SJSA1 (cell line): ENCODE results near the gene SASH3. TPM values are rescaled to one million over a fixed set of nuclear protein-coding genes. Genes with fewer than 3 reads are reported as not detected.

Experiments used
- DNase-seq, 2 experiments: peaks; one replicate each; pipeline ENCODE4 v3.0.0-alpha.2; 2015 to 2020; ENCODE audit warnings: low spot score in 2 of 2, low read depth in 1 of 2
- H3K27ac ChIP-seq: fragments of 250-450 bp; sonication (Bioruptor Pico); 2 replicates; pipeline ENCODE4 v1.5.1; 2020; ENCODE audit warnings: mild to moderate bottlenecking, moderate library complexity
- H3K27me3 ChIP-seq: fragments of 250-450 bp; sonication (Bioruptor Pico); replicated peaks from 2 replicates; pipeline ENCODE4 v1.5.1; 2020; ENCODE audit warnings: mild to moderate bottlenecking, moderate library complexity
- H3K36me3 ChIP-seq: fragments of 250-450 bp; sonication (Bioruptor Pico); 2 replicates; pipeline ENCODE4 v1.5.1; 2020; ENCODE audit warnings: mild to moderate bottlenecking
- H3K4me1 ChIP-seq: fragments of 250-450 bp; sonication (Bioruptor Pico); replicated peaks from 2 replicates; pipeline ENCODE4 v1.6.1; 2021; ENCODE audit warnings: mild to moderate bottlenecking
- H3K4me3 ChIP-seq: fragments of 250-450 bp; sonication (Bioruptor Pico); 2 replicates; pipeline ENCODE4 v1.5.1; 2020; ENCODE audit warnings: mild to moderate bottlenecking
- H3K9me3 ChIP-seq: fragments of 250-450 bp; sonication (Bioruptor Pico); replicated peaks from 2 replicates; pipeline ENCODE4 v1.5.1; 2020; ENCODE audit warnings: mild to moderate bottlenecking
- total RNA-seq: library from RNA; depleted of rRNA; stranded (reverse); fragments of >200 nt; shearing (Covaris generic); gene quantifications from 2 replicates; pipeline ENCODE4 v1.2.3, GENCODE V29; 2014

SASH3 gene
- total RNA-seq, 1 experiment from 2014 or later = not detected

- Histone ChIP-seq H3K9me3 (no peaks in the 10 kb centered on the region), H3K4me1 (no peaks in the 10 kb centered on the region), H3K27me3 (no peaks in the 10 kb centered on the region), H3K27ac (no peak overlapping the region), H3K4me3 (no peak overlapping the region), H3K36me3 (no peaks in the 10 kb centered on the region)
- no peak for DNase-seq
Measured at GRCh38 chrX:129768586-129769466, 10.9 kb upstream of the SASH3 start.

DNA sequence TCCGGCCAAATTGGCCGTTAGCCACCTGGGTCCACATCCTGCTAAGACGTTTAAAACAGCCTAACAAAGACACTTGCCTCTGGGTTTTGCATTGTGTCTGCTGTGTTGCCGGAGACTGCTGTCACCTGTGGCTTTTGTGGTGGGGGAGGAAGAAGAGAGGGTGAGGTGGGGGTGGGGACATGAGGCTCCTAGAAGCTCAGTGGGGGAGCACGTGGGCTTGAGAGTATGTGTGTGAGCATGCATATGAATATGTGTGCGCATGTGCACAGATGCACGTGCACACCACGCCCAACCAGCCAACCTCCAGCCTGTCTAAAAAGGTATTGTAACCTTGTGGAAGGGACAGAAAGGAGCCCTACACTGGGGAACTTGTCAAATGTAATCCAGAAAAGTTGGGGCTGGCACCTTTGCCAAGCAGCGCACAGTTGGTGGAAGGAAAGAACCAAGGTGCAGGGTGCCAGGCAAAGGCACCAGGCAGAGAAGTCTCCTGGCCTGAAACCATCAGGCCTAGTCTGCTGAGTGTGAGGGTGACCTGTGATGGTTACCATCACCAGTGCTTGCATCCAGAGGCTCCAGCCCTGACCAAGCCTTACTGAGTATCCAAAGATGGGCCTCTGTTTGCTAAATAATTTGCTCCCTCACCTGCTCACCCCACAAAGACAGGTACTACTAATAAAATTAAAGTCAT is 10.1 kb upstream of the SASH3 start:
- no peaks in the 10 kb centered on the region for H3K4me1 ChIP-seq
- H3K9me3 ChIP-seq = no peaks in the 10 kb centered on the region
- no peak for DNase-seq
- no peak overlapping the region for H3K4me3 ChIP-seq
- no peaks in the 10 kb centered on the region for H3K36me3 ChIP-seq
- no peaks in the 10 kb centered on the region for H3K27me3 ChIP-seq
- H3K27ac ChIP-seq = no peak overlapping the region

DNA sequence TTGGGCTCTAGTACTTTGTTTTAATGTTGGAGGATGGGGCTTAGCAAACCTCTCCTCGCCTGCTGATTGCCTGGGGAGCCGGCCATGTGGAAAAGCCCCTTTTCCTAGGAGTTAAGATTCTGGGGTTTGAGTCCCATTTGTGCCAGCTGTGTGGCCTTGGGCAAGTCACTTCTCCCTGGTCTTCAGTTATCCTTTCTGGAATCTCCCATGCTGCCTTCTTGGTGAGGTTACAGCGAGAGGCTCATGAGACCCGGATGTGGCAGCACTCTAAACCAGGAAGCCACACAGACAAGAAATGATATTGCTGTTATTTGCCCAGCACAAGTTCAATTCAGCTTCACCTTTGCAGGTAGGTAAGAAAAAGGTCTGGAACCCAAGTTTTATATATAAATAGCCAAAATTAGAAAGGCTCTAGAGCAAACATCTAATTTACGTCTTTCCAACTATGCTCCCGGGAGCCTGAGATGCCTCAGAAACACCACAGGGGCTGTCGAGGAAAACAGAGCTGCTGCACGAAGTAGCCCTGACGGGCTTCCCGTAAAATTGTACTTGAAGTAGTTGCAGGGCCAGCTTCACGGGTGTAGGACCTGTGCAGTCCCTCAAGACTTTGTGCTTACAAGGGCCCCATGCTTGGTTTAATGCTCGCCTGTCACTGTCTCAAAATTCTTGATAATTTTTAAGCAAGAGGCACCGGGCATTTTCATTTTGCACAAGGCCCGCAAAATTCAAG is 8.3 kb upstream of the SASH3 start:
- Histone ChIP-seq H3K36me3 (no peaks in the 10 kb centered on the region), H3K9me3 (no peaks in the 10 kb centered on the region), H3K27me3 (no peaks in the 10 kb centered on the region), H3K27ac (no peak overlapping the region), H3K4me1 (no peaks in the 10 kb centered on the region), H3K4me3 (no peak overlapping the region)
- no peak for DNase-seq

DNA sequence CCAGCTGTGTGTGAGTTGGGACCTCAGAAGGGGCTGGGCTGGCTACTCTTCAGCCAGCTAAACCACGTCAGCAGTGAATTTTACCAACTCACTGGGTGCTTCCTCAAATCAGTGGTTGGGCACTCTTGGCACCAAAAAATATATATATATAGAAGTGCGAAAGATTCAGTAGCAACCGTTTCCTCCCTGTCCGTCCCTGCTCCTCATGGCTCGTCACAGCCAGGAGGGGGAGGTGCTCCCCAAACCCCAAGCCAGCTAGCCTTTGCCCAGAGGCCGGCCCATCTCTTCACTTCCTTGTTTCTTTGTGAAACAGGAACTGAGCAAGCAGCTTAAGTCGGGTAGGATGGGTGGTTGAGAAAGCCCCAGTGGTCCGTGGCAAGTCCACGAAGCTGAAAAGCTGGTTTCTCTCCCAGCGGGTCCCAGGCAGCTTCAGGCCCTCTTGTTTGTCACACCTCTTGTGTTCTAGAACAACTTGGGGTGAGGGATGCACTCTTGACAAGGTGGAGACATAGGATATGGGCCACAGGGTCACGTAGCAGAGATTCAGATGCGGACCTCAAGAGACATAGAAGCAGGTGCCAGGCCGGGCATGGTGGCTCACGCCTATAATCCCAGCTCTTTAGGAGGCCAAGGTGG is 6.8 kb upstream of the SASH3 start:
- H3K9me3 ChIP-seq = no peaks in the 10 kb centered on the region
- H3K27ac ChIP-seq = no peak overlapping the region
- no peaks in the 10 kb centered on the region for H3K27me3 ChIP-seq
- peaks cover 4% of the 10 kb centered on the region; the same call in 1 of the 2 replicates for H3K4me1 ChIP-seq
- no peak for DNase-seq
- H3K36me3 ChIP-seq = no peaks in the 10 kb centered on the region
- H3K4me3 ChIP-seq = no peak overlapping the region

- Histone ChIP-seq H3K27me3 (no peaks in the 10 kb centered on the region), H3K27ac (no peak overlapping the region), H3K4me3 (no peak overlapping the region), H3K4me1 (peaks cover 4% of the 10 kb centered on the region; the same call in 1 of the 2 replicates), H3K9me3 (no peaks in the 10 kb centered on the region), H3K36me3 (no peaks in the 10 kb centered on the region)
- no peak for DNase-seq
Measured at GRCh38 chrX:129773649-129774458, 5.9 kb upstream of the SASH3 start.

DNA sequence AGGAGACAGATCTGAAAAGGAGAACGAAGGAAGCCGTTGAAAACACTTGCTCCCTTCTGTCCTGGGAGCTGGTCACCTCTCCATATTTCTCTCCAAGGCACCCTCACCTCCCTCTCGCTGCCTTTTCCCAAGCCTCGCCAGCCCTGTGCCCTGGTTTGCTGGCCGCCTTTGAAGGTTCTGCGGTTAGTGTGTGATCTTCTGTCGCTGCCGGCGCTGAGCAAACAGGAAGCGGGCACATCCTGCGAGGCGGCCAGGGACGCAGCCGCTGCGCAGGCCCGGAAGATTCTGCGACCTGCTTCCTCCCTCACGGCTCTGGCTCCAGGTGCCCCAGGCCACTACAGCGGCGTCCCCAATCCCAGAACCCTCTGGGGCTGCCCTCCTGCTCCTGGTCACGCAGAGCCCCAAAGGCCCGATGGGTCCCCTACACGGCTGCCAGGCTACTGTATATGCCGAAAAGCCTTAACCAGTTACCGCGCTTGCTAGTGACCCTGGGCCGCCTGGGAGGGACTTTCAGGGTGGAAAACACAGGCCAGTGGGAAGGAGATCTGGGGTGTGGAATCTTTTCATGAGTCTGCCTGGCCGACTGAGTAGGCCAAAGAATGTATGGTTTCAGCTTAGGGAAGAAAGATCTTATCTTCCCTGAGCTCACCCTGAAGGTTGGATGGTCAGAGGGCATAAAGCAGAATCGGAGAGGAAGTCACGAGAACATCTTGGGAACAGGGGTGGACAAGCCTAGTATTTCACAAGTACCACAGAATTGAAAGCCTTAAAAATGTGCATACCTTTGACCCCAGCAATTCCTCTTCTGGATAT is 2.3 kb upstream of the SASH3 start:
- Histone ChIP-seq H3K4me3 (no peak overlapping the region), H3K27me3 (no peaks in the 10 kb centered on the region), H3K4me1 (peaks cover 4% of the 10 kb centered on the region; the same call in 1 of the 2 replicates), H3K27ac (no peak overlapping the region), H3K9me3 (no peaks in the 10 kb centered on the region), H3K36me3 (no peaks in the 10 kb centered on the region)
- DNase-seq = peak in 1 of 2 experiments; percentile 4

GRCh38 chrX:129779086-129779672 is 570 bp upstream of the SASH3 start:
- no peaks in the 10 kb centered on the region for H3K9me3 ChIP-seq
- H3K4me3 ChIP-seq = no peak overlapping the region
- peaks cover 4% of the 10 kb centered on the region; the same call in 1 of the 2 replicates for H3K4me1 ChIP-seq
- H3K36me3 ChIP-seq = no peaks in the 10 kb centered on the region
- no peak overlapping the region for H3K27ac ChIP-seq
- no peaks in the 10 kb centered on the region for H3K27me3 ChIP-seq
- no peak for DNase-seq

- H3K9me3 ChIP-seq = no peaks in the 10 kb centered on the region
- H3K27me3 ChIP-seq = no peaks in the 10 kb centered on the region
- no peaks in the 10 kb centered on the region for H3K36me3 ChIP-seq
- no peak for DNase-seq
- H3K27ac ChIP-seq = no peak overlapping the region
- no peak overlapping the region for H3K4me3 ChIP-seq
- H3K4me1 ChIP-seq = peaks cover 4% of the 10 kb centered on the region; the same call in 1 of the 2 replicates
Measured at GRCh38 chrX:129780441-129781105, 824 bp downstream of the SASH3 start.

GRCh38 chrX:129781134-129781672 is 1.5 kb downstream of the SASH3 start:
- no peaks in the 10 kb centered on the region for H3K9me3 ChIP-seq
- no peaks in the 10 kb centered on the region for H3K36me3 ChIP-seq
- H3K4me3 ChIP-seq = no peak overlapping the region
- no peak for DNase-seq
- H3K4me1 ChIP-seq = peaks cover 4% of the 10 kb centered on the region; the same call in 1 of the 2 replicates
- H3K27me3 ChIP-seq = no peaks in the 10 kb centered on the region
- no peak overlapping the region for H3K27ac ChIP-seq

DNA sequence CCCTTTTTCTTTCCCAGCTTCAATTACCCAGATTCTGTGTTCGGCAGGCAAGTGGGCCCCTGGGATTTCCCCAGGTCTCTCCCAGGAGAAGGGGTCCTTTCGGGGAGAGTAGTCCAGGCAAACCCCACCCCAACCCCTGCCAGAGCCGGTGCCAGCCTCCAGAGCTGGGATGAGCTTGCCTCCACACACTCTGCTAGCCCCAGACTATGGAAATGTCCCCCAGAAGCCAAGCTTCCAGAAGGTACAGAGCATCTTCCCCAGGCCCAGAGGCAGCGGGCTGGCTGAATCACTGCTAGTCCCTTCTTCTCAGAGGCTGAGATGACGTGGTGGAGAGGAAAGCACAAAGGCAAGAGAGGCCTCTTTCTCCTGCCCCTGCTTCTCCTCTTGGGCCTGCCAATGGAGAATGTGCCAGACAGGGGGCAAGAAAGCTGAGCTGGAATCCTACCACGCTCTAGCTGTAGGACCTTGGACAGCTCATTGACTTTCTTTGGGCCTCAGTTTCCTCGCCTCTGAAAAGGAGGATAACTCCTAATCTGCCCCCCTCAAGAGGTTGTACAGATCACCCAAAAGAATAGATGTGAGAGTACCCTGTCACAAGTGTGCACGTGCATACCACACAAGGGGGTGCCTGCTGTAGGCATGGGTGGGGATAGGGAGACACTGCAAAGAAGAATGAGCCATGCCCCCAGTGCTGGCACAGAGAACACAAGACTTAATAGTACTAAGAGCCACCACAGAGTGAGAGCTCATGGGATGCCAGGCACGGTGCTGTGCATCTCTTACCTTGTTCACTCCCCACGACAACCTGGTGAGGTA is 2.1 kb downstream of the SASH3 start:
- Histone ChIP-seq H3K27me3 (no peaks in the 10 kb centered on the region), H3K4me3 (no peak overlapping the region), H3K9me3 (no peaks in the 10 kb centered on the region), H3K36me3 (no peaks in the 10 kb centered on the region), H3K27ac (no peak overlapping the region), H3K4me1 (peaks cover 4% of the 10 kb centered on the region; the same call in 1 of the 2 replicates)
- DNase-seq = no peak

DNA sequence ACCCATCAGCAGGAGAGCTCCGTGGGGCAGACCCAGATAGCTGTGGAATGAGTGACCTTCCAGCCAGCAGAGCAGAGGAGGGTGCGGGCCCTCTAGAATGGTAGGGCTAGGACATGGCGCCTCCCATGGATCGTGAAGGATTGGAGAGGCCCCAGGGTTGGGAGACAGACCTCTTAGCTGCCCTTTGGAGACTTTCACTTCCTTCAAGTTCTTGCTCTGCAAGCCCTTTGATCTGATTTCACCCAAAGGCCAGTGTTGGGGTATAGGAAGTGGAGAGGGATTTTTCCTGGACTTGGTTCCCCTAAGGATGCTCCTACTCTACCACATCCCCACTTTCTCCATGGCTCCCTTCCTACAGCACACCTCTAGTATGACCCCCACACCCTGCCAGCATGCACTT is 3.0 kb downstream of the SASH3 start:
- H3K27ac ChIP-seq = no peak overlapping the region
- no peaks in the 10 kb centered on the region for H3K27me3 ChIP-seq
- no peaks in the 10 kb centered on the region for H3K4me1 ChIP-seq
- H3K36me3 ChIP-seq = no peaks in the 10 kb centered on the region
- no peak for DNase-seq
- no peak overlapping the region for H3K4me3 ChIP-seq
- no peaks in the 10 kb centered on the region for H3K9me3 ChIP-seq
